GM12875 (cell line): ENCODE measurements around the gene CDKN3.

Source experiments
- H3K4me3 ChIP-seq: one replicate; pipeline ENCODE4 v1.5.1; 2011; ENCODE audit warnings: low read depth, low read length, control low read depth
- CTCF ChIP-seq: IDR thresholded peaks from 2 replicates; pipeline ENCODE4 v1.5.1; 2011; ENCODE audit warnings: low read depth, mild to moderate bottlenecking, control low read depth, inconsistent platforms, low read length, moderate library complexity, borderline replicate concordance; ENCODE audit not compliant: insufficient read depth

The CDKN3 gene

GRCh38 chr14:54353266-54353665 is 43.5 kb upstream of the CDKN3 start:
- TF ChIP-seq CTCF, result no peak
- no peak overlapping the region for H3K4me3 ChIP-seq

GRCh38 chr14:54353694-54354093 is 43.1 kb upstream of the CDKN3 start:
- no peak overlapping the region for H3K4me3 ChIP-seq
- no peak for TF ChIP-seq CTCF

GRCh38 chr14:54354096-54354495 is 42.7 kb upstream of the CDKN3 start:
- TF ChIP-seq CTCF, result no peak
- no peak overlapping the region for H3K4me3 ChIP-seq

GRCh38 chr14:54354968-54355641 is 41.7 kb upstream of the CDKN3 start:
- no peak for TF ChIP-seq CTCF
- H3K4me3 ChIP-seq, result no peak overlapping the region

- no peak overlapping the region for H3K4me3 ChIP-seq
- no peak for TF ChIP-seq CTCF
These were observed 41.1 kb upstream of the CDKN3 start for GRCh38 chr14:54355698-54356097.

GRCh38 chr14:54356172-54356571 is 40.6 kb upstream of the CDKN3 start:
- TF ChIP-seq CTCF, result no peak

GRCh38 chr14:54360667-54361066 is 36.1 kb upstream of the CDKN3 start:
- TF ChIP-seq CTCF, result no peak
- no peak overlapping the region for H3K4me3 ChIP-seq

More at GRCh38 chr14:54356172-54356571, 40.6 kb upstream of the CDKN3 start:
- no peak overlapping the region for H3K4me3 ChIP-seq
